ENCODE measurements around the gene NEDD4. TPM values are rescaled to one million over a fixed set of nuclear protein-coding genes. Genes with fewer than 3 reads are reported as not detected.

Gene NEDD4
- polyA plus RNA-seq, 1 donor = 16.2 TPM

DNA sequence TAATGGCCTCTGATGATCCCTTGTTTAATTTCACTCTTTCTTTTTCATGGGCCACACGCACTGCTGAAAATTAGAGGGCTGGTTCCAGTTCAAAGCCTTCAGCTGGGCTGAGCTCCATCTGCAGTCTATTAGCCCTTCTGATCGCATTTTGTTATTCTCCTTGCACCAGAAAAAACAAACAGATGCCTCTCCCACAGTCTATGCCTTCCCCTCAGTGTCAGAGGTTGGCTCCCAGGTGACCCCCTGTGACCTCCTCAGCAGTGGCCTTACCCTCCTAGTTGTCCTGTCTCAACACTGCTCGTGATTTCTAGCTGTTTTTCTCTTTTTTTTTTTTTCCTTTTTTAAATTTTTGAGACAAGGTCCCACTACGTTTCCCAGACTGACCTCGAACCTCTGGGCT, 173.4 kb downstream of the NEDD4 start:
- no peaks in the 10 kb centered on the region for H3K36me3 ChIP-seq (ENCODE audit: control insufficient read depth, insufficient read depth, low read length)

GRCh38 chr15:55819397-55820034, 173.9 kb downstream of the NEDD4 start:
- DNase-seq = no peak
- Histone ChIP-seq H3K36me3 (ENCODE audit: control insufficient read depth, insufficient read depth, low read length) (no peaks in the 10 kb centered on the region), H3K9me3 (ENCODE audit: control insufficient read depth, low read depth, low read length) (no peaks in the 10 kb centered on the region), H3K4me1 (ENCODE audit: control insufficient read depth, insufficient read depth, low read length) (no peaks in the 10 kb centered on the region), H3K27ac (ENCODE audit: low read length) (no peak overlapping the region), H3K27me3 (ENCODE audit: control insufficient read depth, insufficient read depth, low read length) (no peaks in the 10 kb centered on the region), H3K4me3 (ENCODE audit: low read length) (no peak overlapping the region)
- no CpG with 5 or more reads among the region's 10 CpGs for WGBS (ENCODE audit: insufficient coverage, low lambda C conversion rate)

More for the DNA sequence above, 173.4 kb downstream of the NEDD4 start:
- H3K4me1 ChIP-seq (ENCODE audit: control insufficient read depth, insufficient read depth, low read length) = no peaks in the 10 kb centered on the region
- no peaks in the 10 kb centered on the region for H3K27me3 ChIP-seq (ENCODE audit: control insufficient read depth, insufficient read depth, low read length)
- H3K9me3 ChIP-seq (ENCODE audit: control insufficient read depth, low read depth, low read length) = no peaks in the 10 kb centered on the region
- 92% methylated on average over 3 of the region's 5 CpGs for WGBS (ENCODE audit: insufficient coverage, low lambda C conversion rate)
- no peak overlapping the region for H3K27ac ChIP-seq (ENCODE audit: low read length)
- no peak overlapping the region for H3K4me3 ChIP-seq (ENCODE audit: low read length)
- no peak for DNase-seq

DNA sequence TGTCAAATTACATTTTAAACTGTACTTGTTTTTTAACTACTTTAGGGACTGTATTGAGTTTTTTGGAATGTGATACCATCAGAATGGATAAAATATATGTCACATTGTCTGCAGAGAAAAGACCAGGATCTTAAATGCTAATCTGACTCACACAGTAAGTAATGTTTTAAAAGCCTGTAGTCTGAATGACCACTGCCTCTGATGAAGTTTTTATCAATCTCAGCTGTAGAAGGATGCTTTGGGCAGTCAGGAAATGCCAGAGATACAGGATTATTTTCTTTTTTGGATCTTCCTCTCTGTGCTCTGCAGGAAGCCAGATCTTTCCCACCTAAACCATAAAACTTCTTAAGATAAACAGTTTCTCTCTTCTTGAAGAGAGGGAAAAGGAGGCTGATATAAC, 177.4 kb downstream of the NEDD4 start:
- H3K9me3 ChIP-seq (ENCODE audit: control insufficient read depth, low read depth, low read length) = no peaks in the 10 kb centered on the region

GRCh38 chr15:55802600-55803376, 190.6 kb downstream of the NEDD4 start:
- DNase-seq = no peak
- H3K36me3 ChIP-seq (ENCODE audit: control insufficient read depth, insufficient read depth, low read length) = no peaks in the 10 kb centered on the region
- H3K9me3 ChIP-seq (ENCODE audit: control insufficient read depth, low read depth, low read length) = no peaks in the 10 kb centered on the region
- WGBS (ENCODE audit: insufficient coverage, low lambda C conversion rate) = 100% methylated on average over 1 of the region's 5 CpGs
- H3K4me1 ChIP-seq (ENCODE audit: control insufficient read depth, insufficient read depth, low read length) = no peaks in the 10 kb centered on the region
- no peaks in the 10 kb centered on the region for H3K27me3 ChIP-seq (ENCODE audit: control insufficient read depth, insufficient read depth, low read length)
- H3K4me3 ChIP-seq (ENCODE audit: low read length) = no peak overlapping the region
- H3K27ac ChIP-seq (ENCODE audit: low read length) = no peak overlapping the region

More for the DNA sequence above, 177.4 kb downstream of the NEDD4 start:
- Histone ChIP-seq H3K4me1 (ENCODE audit: control insufficient read depth, insufficient read depth, low read length) (no peaks in the 10 kb centered on the region), H3K4me3 (ENCODE audit: low read length) (no peak overlapping the region), H3K27me3 (ENCODE audit: control insufficient read depth, insufficient read depth, low read length) (no peaks in the 10 kb centered on the region), H3K36me3 (ENCODE audit: control insufficient read depth, insufficient read depth, low read length) (no peaks in the 10 kb centered on the region), H3K27ac (ENCODE audit: low read length) (no peak overlapping the region)
- DNase-seq = no peak

GRCh38 chr15:55800216-55800615, 193.2 kb downstream of the NEDD4 start:
- no peak for DNase-seq
- H3K27me3 ChIP-seq (ENCODE audit: control insufficient read depth, insufficient read depth, low read length) = no peaks in the 10 kb centered on the region
- no CpG with 5 or more reads among the region's 2 CpGs for whole genome bisulfite sequencing (ENCODE audit: insufficient coverage, low lambda C conversion rate)
- H3K9me3 ChIP-seq (ENCODE audit: control insufficient read depth, low read depth, low read length) = no peaks in the 10 kb centered on the region
- no peak overlapping the region for H3K4me3 ChIP-seq (ENCODE audit: low read length)
- H3K4me1 ChIP-seq (ENCODE audit: control insufficient read depth, insufficient read depth, low read length) = no peaks in the 10 kb centered on the region
- H3K36me3 ChIP-seq (ENCODE audit: control insufficient read depth, insufficient read depth, low read length) = no peaks in the 10 kb centered on the region
- H3K27ac ChIP-seq (ENCODE audit: low read length) = no peak overlapping the region

DNA sequence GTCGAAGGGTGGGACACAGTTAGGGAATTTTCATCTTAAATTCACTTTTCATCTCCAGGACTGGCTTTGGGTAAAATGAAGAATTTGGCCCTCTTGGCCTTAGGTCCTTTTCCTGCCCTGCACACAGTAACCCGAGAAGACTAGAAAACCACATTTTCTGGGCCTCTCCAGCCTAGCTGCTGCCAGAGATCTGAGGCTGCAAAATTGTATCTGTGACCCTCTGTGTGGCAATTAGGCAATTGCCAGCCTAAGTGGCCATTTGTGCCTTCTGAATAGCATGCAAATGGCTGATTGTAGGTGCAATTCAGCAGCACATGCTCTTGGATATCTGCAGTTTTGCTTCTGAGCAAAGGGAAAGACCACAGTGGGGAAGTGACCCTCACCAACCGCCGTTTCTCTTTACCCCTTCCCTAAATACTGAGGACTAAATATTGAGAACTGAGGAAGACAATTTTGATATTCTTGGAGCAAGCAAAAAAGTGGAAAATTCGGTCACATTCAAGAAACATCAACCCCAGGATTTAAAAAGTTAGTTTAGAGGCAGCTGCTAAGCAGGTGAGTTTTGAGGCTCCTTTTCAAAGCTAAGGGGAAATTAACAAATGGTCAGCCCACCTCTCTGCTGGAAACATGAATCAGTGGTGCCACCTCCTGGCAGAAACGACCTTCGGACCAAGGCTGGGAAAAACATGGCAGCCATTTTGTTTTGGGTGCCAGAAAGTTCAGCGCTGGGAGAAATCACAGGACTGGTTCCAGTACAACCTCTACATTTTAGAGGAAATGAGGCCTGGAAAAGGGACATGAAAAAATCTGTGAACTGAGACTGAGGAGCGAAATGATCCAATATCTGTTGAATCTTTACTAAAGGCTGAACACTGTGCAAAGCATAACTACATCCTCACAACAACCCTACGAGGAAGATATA, 193.9 kb downstream of the NEDD4 start:
- H3K9me3 ChIP-seq (ENCODE audit: control insufficient read depth, low read depth, low read length) = no peaks in the 10 kb centered on the region
- no peaks in the 10 kb centered on the region for H3K4me1 ChIP-seq (ENCODE audit: control insufficient read depth, insufficient read depth, low read length)
- no peaks in the 10 kb centered on the region for H3K36me3 ChIP-seq (ENCODE audit: control insufficient read depth, insufficient read depth, low read length)
- H3K27ac ChIP-seq (ENCODE audit: low read length) = no peak overlapping the region
- H3K4me3 ChIP-seq (ENCODE audit: low read length) = no peak overlapping the region
- H3K27me3 ChIP-seq (ENCODE audit: control insufficient read depth, insufficient read depth, low read length) = no peaks in the 10 kb centered on the region
- no CpG with 5 or more reads among the region's 10 CpGs for WGBS (ENCODE audit: insufficient coverage, low lambda C conversion rate)
- DNase-seq = peak; percentile 30

DNA sequence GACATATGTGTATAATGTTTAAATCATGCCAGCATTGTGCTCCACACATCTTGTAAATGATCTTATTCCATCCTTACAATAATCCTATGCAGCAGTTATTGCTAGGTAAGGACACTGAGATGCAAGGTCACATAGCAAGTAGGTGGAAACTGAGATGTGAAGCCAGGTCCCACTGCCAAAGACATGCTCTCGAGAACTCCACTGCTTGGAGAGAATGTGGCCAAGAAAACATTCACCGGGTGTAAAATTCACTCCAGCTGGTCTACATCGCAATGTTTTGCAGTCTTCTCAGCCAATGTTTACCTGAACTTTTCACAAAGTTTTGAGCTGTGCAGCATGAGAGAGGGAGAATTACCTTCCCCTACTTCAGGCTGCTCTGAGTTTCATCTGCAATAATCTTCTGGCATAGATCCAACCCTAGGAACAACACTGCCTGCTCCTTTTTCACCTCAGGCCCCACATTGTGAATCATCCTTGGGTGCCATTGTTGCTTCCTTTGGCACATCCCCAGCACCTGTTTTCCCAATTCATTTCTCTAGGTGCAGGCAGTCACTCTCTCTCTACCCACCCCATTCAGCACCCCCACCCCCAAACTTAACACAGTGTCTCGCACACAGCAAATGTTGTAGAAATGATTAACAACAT, 197.0 kb downstream of the NEDD4 start:
- H3K27me3 ChIP-seq (ENCODE audit: control insufficient read depth, insufficient read depth, low read length) = no peaks in the 10 kb centered on the region
- H3K4me1 ChIP-seq (ENCODE audit: control insufficient read depth, insufficient read depth, low read length) = no peaks in the 10 kb centered on the region
- H3K4me3 ChIP-seq (ENCODE audit: low read length) = no peak overlapping the region
- no peak overlapping the region for H3K27ac ChIP-seq (ENCODE audit: low read length)
- no peaks in the 10 kb centered on the region for H3K36me3 ChIP-seq (ENCODE audit: control insufficient read depth, insufficient read depth, low read length)
- peak in 1 of 2 donors; percentile 14 for DNase-seq
- H3K9me3 ChIP-seq (ENCODE audit: control insufficient read depth, low read depth, low read length) = no peaks in the 10 kb centered on the region
- WGBS (ENCODE audit: insufficient coverage, low lambda C conversion rate) = no CpG with 5 or more reads among the region's 4 CpGs

- Histone ChIP-seq H3K27ac (ENCODE audit: low read length) (no peak overlapping the region), H3K4me3 (ENCODE audit: low read length) (no peak overlapping the region), H3K27me3 (ENCODE audit: control insufficient read depth, insufficient read depth, low read length) (no peaks in the 10 kb centered on the region), H3K4me1 (ENCODE audit: control insufficient read depth, insufficient read depth, low read length) (no peaks in the 10 kb centered on the region), H3K9me3 (ENCODE audit: control insufficient read depth, low read depth, low read length) (no peaks in the 10 kb centered on the region), H3K36me3 (ENCODE audit: control insufficient read depth, insufficient read depth, low read length) (no peaks in the 10 kb centered on the region)
- no peak for DNase-seq
These were observed 198.4 kb downstream of the NEDD4 start for GRCh38 chr15:55795031-55795430.

DNA sequence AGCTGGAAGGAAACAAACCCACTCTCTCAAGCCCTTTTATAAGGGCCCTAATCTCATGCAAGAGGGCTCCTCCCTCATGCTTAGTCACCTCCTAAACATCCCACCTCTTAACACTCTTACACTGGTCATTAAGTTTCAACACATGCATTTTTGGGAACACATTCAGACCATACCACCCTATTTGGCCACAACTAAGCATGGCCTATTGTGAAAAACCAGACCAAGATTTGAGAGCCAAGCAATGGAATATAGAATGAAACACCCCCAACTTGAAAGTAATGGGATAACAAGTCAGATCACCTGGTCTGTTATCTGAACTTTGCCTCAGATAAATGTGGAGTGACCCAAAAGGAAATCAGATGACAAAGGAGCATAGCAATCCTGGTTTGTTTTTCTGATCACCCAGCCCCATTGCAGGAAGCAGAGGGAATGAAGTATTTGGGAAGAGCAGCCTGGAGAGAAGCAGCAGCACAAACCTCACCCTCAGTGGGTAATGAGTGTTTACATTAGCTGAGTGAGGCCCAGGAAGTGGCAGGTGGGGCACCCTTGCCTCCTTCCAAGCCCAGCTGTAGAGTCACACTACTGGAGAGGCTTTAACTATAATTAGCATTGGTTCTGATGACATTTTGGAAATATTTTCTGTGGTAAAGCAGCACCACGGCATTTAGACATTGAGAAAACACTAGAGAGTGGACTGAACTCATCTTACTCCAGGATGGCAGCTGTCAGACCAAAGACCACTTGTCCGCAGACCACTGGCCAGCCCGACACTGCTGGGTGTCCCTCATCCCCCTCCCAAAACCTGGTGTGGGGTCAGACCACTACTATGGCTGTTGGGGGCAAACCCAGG, 201.6 kb downstream of the NEDD4 start:
- no peaks in the 10 kb centered on the region for H3K9me3 ChIP-seq (ENCODE audit: control insufficient read depth, low read depth, low read length)
- H3K4me1 ChIP-seq (ENCODE audit: control insufficient read depth, insufficient read depth, low read length) = no peaks in the 10 kb centered on the region
- H3K27me3 ChIP-seq (ENCODE audit: control insufficient read depth, insufficient read depth, low read length) = no peaks in the 10 kb centered on the region
- no peak overlapping the region for H3K4me3 ChIP-seq (ENCODE audit: low read length)
- DNase-seq = peak in 1 of 2 donors; percentile 17
- WGBS (ENCODE audit: insufficient coverage, low lambda C conversion rate) = no CpG with 5 or more reads among the region's 3 CpGs
- no peaks in the 10 kb centered on the region for H3K36me3 ChIP-seq (ENCODE audit: control insufficient read depth, insufficient read depth, low read length)
- H3K27ac ChIP-seq (ENCODE audit: low read length) = no peak overlapping the region

All from large intestine (tissue), 3 donors.